ENCODE results near the gene RADIL. TPM values are rescaled to one million over a fixed set of nuclear protein-coding genes. Genes with fewer than 3 reads are reported as not detected.

Gene RADIL
- total RNA-seq, 1 experiment from 2014 or later = 5.0 TPM

- intact Hi-C loops (cut with micrococcal nuclease; ENCODE audit: unreplicated experiment) = loop anchor here (10.0 kb wide), 1 partner anchor 382 kb away; no protein-coding TSS in a partner anchor
- H3K36me3 ChIP-seq (ENCODE audit: insufficient read depth, low read length, poor library complexity, severe bottlenecking) = no peaks in the 10 kb centered on the region
- no peaks in the 10 kb centered on the region for H3K4me1 ChIP-seq (ENCODE audit: insufficient read depth, low read length, poor library complexity, severe bottlenecking)
- CTCF ChIA-PET = interaction anchor here (0.5 to 0.7 kb wide), 4 partner anchors 28 to 480 kb away, joined by 3 to 10 read pairs (median 6); no protein-coding TSS in a partner anchor
- DNase-seq (ENCODE audit: low spot score) = no peak
- no peak overlapping the region for H3K4me3 ChIP-seq (ENCODE audit: low read depth, low read length, poor library complexity, severe bottlenecking)
- H3K27me3 ChIP-seq (replicated peaks; ENCODE audit: insufficient read depth, low read depth, low read length, poor library complexity) = no peaks in the 10 kb centered on the region
- no peaks in the 10 kb centered on the region for H3K9me3 ChIP-seq (ENCODE audit: low read depth, low read length, poor library complexity, severe bottlenecking)
- TF ChIP-seq EZH2 (IDR thresholded peaks at IDR 0.05; ENCODE audit: borderline replicate concordance, low read depth, low read length, poor library complexity, severe bottlenecking) = no peak
- TF ChIP-seq CTCF (conservative IDR thresholded peaks at IDR 0.05; ENCODE audit: low read depth, low read length) = no peak
- POLR2A ChIA-PET (ENCODE audit: low non-redundant PET) = no interaction called here
- no TSS peak for BruUV-seq (replicated peaks)
- no peak overlapping the region for H3K27ac ChIP-seq (ENCODE audit: low read depth, low read length, poor library complexity, severe bottlenecking)
Observed at GRCh38 chr7:4792537-4793126, 90.9 kb downstream of the RADIL start.

GRCh38 chr7:4791738-4792536 is 91.6 kb downstream of the RADIL start:
- peak; percentile 49 for DNase-seq (ENCODE audit: low spot score)
- intact Hi-C loops (cut with micrococcal nuclease; ENCODE audit: unreplicated experiment) = loop anchor here (10.0 kb wide), 1 partner anchor 383 kb away; no protein-coding TSS in a partner anchor
- Histone ChIP-seq H3K36me3 (ENCODE audit: insufficient read depth, low read length, poor library complexity, severe bottlenecking) (no peaks in the 10 kb centered on the region), H3K9me3 (ENCODE audit: low read depth, low read length, poor library complexity, severe bottlenecking) (no peaks in the 10 kb centered on the region), H3K4me1 (ENCODE audit: insufficient read depth, low read length, poor library complexity, severe bottlenecking) (no peaks in the 10 kb centered on the region), H3K4me3 (ENCODE audit: low read depth, low read length, poor library complexity, severe bottlenecking) (no peak overlapping the region), H3K27me3 (replicated peaks; ENCODE audit: insufficient read depth, low read depth, low read length, poor library complexity) (no peaks in the 10 kb centered on the region), H3K27ac (ENCODE audit: low read depth, low read length, poor library complexity, severe bottlenecking) (no peak overlapping the region)
- TF ChIP-seq CTCF (conservative IDR thresholded peaks at IDR 0.05; ENCODE audit: low read depth, low read length) = peak; percentile 56
- TF ChIP-seq EZH2 (IDR thresholded peaks at IDR 0.05; ENCODE audit: borderline replicate concordance, low read depth, low read length, poor library complexity, severe bottlenecking) = no peak
- BruUV-seq (replicated peaks) = no TSS peak
- POLR2A ChIA-PET (ENCODE audit: low non-redundant PET) = no interaction called here
- CTCF ChIA-PET = interaction anchor here (0.5 to 0.7 kb wide), 3 partner anchors 28 to 481 kb away, joined by 3 to 10 read pairs (median 5); no protein-coding TSS in a partner anchor

- no peak overlapping the region for H3K27ac ChIP-seq (ENCODE audit: low read depth, low read length, poor library complexity, severe bottlenecking)
Observed at GRCh38 chr7:4791101-4791737, 92.3 kb downstream of the RADIL start.

More at GRCh38 chr7:4791101-4791737, 92.3 kb downstream of the RADIL start:
- Histone ChIP-seq H3K9me3 (ENCODE audit: low read depth, low read length, poor library complexity, severe bottlenecking) (no peaks in the 10 kb centered on the region), H3K4me1 (ENCODE audit: insufficient read depth, low read length, poor library complexity, severe bottlenecking) (no peaks in the 10 kb centered on the region), H3K27me3 (replicated peaks; ENCODE audit: insufficient read depth, low read depth, low read length, poor library complexity) (no peaks in the 10 kb centered on the region), H3K4me3 (ENCODE audit: low read depth, low read length, poor library complexity, severe bottlenecking) (no peak overlapping the region), H3K36me3 (ENCODE audit: insufficient read depth, low read length, poor library complexity, severe bottlenecking) (peaks cover 4% of the 10 kb centered on the region)
- no TSS peak for BruUV-seq (replicated peaks)
- POLR2A ChIA-PET (ENCODE audit: low non-redundant PET) = no interaction called here
- CTCF ChIA-PET = no interaction called here
- intact Hi-C loops (cut with micrococcal nuclease; ENCODE audit: unreplicated experiment) = loop anchor here (10.0 kb wide), 1 partner anchor 384 kb away; no protein-coding TSS in a partner anchor
- no peak for TF ChIP-seq EZH2 (IDR thresholded peaks at IDR 0.05; ENCODE audit: borderline replicate concordance, low read depth, low read length, poor library complexity, severe bottlenecking)
- TF ChIP-seq CTCF (conservative IDR thresholded peaks at IDR 0.05; ENCODE audit: low read depth, low read length) = no peak
- no peak for DNase-seq (ENCODE audit: low spot score)
